DMS 273 (cell line): ENCODE measurements around the gene MS4A15.
"Not testable (repeated sequence)": the region's sequence is repeated elsewhere in the genome, so short reads cannot be mapped to it uniquely, and the experiment has no call there.

Source experiments
- DNase-seq: peaks from one replicate; lab custom pipeline; 2025; ENCODE audit not compliant: unreplicated experiment; lab: John Stamatoyannopoulos, UW

MS4A15 gene, protein sequence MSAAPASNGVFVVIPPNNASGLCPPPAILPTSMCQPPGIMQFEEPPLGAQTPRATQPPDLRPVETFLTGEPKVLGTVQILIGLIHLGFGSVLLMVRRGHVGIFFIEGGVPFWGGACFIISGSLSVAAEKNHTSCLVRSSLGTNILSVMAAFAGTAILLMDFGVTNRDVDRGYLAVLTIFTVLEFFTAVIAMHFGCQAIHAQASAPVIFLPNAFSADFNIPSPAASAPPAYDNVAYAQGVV

DNA sequence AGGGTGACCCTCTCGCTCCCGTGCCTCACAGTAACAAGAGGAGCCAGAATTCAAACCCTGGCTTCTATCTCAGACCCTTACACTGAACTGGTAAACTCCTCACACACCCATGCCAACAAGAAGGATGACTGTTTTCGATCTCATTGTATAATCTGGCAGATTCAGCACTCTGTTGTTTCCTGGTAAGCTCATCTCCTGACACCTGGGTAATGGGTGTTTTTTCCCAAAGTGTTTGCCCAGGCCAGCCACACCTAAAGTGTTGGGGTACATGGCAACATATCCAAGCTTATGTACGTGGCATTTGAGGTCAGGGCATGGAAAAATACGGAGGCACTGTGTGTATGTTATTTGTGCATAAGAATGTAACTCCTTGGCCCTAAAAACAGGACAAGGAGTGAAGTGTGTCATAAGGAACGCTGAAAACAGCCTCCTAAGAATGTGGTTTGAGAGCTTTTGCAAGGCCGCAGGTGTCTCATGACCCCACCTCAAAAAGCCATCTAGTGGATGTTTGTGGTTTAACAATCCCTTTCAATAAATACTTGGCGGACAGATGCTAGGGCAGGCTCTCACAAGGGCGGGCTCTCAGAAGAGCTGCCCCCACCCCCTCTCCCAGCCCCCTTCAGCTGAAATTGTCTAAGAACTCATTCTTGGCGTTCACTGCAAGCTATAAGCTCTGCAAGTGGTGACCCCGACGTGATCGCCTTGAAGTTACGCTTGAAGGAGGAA is at the start of gene MS4A15:
TSS of gene MS4A15 (plus strand) at position 561 of the 726 bp plus-strand sequence. CDS start 6,867 bp downstream, outside the sequence.
- DNase-seq = peak; percentile 70

DNA sequence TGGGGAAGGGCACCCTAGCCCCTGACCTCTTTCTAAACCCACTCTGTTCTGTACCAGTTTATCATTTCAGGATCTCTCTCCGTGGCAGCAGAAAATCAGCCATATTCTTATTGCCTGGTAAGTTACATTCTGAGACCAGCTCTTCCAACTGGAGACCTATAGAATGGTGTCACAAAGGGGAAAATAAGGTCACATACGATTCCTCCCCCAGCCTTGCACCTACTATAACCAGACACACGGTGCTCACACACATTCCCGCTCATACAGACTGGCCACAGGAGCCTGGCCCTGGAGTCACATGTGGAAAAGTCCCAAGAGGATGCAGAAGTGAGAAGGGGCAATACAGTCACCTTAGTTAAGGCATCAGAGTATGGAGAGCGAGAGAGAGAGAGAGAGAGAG is 49.7 kb upstream of the MS4A15 start:
- DNase-seq = no peak

DNA sequence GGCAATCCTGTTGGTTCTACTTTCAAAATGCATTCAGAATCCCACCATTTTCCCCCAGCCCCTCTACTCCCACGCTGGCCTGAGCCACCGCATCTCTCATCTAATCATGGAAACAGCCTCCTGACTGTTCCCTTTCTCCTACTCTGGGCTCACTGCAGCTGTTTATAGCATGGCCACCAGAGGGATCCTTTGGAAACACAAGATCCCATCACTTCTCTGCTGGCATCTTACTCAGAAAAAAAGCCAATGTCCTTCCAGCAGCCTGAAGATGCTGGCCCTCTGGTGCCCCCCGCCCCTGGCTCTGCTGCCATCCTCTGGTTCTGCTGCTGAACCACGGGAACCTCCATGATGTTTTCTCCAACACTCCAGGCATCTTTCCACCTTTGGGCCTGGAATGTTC is 46.2 kb upstream of the MS4A15 start:
- peak; percentile 17 for DNase-seq

DNA sequence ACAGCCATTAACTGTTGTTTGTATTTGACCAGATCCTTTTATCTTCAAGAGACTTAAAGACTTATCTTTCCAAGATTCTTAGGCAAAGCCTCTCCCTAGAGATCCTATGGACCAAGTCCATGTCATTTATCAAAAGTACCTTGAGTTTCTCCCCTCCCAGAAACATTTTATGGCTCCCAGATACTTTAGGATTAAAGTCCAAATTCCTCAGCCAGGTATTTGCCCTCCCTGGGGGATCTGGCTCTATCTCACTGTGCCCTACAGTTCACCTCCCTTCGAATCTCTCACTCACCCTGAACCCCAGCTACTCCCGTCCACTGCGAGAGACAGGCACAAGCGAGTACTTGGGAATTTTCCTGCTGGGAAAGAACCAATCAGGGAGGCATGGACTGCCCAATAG is 45.4 kb upstream of the MS4A15 start:
- DNase-seq = no peak

DNA sequence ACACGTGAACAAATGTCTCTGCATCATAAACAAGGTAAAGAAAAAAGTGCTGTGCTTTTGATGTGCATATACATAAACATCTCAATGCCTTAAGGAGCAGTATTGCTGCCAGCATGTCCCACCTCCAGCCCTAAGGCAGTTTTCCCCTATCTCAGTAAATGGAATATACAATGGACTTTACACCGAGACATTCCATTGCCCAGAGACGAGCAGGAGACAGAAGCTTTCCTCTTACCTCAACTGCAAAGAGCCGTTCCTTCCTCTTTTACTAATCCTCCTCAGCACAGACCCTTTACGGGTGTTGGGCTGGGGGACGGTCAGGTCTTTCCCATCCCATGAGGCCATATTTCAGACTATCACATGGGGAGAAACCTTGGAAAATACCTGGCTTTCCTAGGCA is 43.2 kb upstream of the MS4A15 start:
- DNase-seq = not testable (repeated sequence)

DNA sequence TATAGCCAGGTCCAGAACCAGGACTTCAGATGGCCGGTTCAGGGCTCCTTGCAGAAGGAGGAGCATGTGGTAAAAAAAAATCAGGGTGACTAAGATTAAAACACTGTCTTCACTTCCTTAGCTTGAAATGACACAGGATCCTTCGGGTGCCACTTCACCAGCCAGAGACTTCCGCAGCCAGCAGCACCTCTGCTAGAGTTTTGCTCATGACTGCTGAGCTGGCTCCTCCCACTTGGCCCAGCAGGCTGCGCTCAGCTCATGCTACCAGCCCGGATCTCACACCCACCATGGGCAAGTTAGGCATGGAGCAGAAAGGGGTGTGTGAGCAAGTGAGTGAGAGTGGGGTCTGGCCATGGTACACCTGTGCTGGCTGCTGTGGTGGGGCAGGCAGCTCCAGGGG is 38.7 kb upstream of the MS4A15 start:
- DNase-seq = no peak

DNA sequence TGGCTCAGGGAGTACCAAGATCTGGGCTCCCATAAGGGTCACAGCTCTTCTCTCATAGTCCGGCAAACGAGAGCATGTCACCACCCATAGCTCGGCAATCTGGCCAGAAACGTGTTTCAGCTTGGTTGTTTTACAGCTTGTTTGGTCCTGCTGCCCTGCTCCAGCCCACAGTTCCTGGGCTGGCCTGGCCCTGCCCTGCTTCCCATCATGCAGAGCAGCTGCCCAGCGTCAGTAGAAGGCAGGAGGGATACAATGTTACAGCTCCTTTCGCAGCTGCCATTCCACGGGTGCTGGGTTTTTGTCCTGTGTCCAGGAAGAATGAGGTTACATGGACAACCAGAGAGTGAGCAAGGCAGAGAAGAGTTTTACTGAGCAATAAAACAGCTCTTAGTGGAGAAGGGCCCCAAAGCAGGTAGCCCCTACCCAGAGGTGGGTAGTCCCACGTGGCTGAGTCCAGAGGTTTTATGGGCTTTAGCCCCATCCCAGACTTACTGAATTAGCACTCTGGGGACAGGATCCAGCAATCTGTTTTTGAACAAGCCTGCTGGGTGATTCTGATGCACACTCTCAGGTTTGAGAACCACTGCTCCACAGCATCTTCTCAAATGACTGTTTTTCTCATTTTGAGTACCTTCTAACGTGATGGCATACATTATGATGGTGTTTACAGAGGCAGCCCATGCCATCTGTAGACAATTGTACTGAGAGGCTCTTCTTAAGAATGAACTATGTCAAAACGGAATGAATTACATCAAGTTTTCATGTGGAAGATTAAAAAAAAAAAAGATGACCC is 37.9 kb upstream of the MS4A15 start:
- no peak for DNase-seq

DNA sequence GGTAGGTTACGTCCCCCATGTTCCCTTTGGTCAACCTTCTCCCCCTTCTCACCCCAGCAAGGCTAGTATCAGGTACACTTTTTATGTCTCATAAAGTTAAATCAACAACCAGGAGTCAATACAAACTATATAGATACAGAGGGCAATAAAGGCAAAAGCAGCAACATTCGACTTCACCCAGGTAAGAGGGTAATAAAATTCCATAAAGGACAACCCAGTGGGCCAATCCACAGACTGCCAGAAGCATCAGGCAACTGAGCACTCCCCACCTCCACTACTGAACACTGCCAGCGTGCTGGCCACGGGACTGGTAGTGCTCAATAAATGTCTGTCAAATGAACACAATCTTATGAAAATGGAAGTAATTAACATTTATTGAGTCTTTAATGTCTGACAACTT is 37.3 kb upstream of the MS4A15 start:
- DNase-seq = no peak

DNA sequence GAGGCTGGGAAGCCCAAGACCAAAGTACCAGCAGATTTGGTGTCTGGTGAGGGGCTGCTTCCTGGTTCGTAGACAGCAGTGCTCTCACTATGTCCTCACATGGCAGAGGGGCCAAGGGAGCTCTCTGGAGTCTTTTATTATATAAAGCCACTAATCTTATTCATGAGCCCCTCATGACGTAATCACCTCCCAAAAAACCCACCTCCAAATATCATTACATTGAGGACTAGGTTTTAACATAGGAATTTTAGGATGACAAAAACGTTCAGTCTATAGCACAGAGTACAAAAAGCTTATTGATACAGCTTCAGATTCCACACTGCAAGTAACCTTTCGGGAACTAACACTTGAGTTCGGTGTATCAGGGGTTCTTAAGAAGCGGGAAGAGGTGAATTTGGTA is 36.2 kb upstream of the MS4A15 start:
- DNase-seq = no peak

DNA sequence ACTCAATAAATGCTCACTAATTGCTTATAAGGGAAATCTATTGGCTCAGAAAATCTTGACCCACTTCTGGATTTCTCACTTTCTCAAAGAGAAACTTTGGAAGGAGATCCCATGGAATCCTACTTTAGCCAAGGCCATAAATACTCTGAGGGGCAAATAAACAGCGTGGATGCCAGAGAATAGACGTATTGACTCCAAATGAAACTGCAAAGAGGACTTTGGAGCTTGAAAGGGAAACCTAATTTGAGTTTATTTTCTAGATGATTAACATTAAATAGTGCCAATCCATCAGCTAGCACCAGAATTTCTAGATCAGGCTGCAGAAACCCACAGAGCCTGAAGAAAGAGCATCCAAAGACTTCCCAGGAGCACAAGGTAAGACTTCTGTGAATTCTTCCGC is 32.2 kb upstream of the MS4A15 start, which contains the start of gene MS4A18:
TSS of gene MS4A18 (plus strand) at position 301 of the 400 bp plus-strand sequence.
- DNase-seq = no peak

DNA sequence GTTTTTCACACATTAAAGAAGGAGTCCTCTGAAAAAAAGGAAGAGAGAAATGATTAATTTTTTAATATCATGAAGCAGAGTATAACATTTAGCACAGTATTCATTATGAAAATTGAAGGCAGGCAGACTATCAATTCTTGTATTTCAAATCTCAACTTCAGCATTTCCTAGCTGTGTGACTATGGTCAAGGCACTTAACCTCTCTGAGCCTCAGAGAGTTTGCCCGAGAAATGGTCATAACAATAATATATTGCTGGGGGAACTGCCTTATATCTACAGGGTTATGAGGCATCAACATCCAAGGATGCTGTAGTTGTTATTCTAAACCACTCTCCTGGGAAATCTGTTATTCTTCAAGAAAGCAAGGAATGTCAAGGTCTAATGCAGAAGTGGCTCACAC is 31.1 kb upstream of the MS4A15 start:
- no peak for DNase-seq

DNA sequence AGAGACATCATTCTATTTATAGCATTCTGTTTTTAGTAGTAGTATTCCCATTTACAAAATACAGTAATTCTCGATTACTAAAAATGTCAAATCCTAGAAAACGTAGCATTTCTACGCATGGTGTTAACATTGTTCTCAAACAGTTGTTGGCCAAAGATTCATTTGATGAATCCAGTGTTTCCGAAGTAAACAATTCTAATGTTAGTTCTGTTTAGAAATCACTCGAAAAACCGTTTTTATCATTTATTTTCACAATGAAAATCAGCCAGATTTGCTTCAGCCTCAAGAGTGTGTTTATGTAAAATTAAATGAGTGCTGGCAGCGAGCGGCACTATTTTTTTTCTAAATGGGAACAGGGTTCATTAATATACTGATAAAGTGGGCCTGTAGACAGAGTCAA is 25.1 kb upstream of the MS4A15 start:
- DNase-seq = no peak

DNA sequence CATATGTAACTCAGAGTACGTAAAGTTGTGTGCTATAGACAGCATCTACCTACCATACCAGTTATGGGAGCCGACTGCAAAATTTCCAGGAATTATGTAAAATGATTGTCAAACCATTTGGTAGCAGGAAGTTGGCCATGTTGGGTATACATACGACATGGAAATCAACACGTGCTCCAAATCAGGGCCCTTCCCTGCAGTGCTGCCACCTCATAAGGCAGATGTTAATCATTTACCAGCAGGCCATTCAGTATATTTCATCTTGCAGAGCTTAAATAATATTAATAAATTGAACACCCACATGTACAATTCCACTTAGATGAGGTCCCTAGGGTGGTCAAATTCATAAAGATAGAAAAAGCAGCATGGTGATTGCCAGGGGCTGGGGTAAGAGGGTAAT is 22.4 kb upstream of the MS4A15 start:
- DNase-seq = no peak

DNA sequence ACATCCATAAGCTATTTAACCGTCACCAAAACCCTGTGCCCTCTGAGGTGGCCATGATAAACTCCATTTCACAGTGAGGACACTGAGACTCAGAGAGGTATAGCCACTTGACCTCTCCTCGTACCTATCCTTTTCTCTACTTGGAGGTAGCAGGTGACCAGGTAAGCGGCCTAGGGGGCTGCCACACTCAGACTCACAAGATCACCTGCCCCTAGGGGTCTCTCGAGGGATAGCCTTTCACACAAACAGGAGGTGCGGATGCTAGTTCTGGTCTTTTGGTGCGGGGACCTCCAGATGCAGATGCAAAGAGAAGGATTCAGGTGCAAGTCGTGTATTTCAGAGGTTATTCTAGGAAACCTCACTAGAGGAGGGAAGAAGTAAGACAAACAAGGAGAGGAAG is 17.6 kb upstream of the MS4A15 start:
- DNase-seq = no peak

DNA sequence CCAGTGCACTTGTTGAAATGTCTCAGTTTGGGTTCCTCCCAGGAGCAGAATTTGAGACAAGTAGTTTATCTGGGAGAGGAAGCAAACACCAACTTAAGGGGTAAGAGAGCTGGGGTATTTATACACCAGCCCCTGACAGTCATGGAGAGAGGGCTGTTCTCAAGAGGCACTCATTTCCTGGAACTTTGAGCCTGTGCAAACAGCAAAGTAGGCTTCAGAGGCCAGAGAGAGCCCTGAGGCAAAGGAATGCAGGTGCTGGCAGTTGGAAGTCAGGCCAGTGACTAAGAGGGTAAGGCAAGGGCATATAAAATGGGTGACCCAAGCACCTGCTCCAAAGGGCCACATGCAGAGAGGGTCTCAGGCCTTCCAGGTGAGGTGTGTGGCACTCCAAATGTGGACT is 16.1 kb upstream of the MS4A15 start:
- DNase-seq = no peak

DNA sequence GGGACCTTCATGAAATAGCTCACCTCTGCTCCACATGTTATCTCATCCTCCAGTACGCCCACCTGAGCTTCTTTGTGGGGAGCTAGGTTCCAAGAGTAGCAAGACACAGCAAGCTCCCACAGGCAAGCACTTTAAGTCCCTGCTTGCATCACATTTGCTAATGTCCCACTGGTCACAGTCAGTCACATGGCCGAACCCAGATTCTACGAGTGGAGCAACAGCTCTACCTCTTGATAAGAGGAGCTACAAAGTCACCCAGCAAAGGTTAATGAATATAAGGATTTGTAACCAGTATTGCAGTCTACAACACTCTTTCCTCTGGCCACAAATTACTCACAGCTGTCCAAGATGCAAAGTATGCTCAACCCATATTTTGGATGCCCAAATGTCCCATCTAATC is 15.2 kb upstream of the MS4A15 start:
- DNase-seq = no peak

DNA sequence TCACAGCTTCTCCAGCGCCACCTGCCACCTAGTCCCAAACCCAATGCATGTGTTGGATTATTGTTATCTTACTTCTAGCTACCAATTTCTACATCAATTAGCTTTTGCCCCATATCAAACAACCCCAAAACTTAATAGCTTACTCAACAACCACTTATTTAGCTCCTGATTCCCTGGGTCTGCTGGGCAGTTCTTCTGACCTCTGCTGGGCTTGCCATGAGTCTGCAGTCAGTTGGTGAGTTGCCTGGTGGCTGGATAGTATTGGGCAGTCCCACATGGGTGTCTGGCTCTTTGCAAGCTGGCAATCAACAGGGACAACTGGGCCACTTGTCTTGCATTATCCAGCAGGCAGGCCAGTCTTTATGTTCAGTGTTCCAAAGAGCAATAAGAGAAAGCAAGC is 13.6 kb upstream of the MS4A15 start:
- no peak for DNase-seq

DNA sequence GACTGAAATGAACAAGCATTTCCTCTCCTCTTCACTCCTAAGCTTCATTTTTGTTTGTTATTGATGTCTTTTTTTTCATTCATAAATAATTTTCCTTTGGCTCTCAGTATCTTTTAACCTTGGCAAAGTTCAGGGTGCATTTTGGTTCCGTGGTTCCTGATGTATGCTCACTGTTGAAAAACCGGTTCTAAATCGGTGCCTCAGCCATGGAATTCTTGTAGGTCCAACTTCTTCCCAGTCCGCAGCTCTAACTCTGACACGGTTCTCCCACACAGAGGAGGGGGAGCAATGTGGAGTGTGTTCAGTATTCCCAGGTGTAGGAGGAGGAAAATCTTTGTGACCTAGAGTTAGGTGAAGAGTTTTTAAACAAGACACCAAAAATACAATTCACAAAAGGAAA is 12.6 kb upstream of the MS4A15 start:
- no peak for DNase-seq

DNA sequence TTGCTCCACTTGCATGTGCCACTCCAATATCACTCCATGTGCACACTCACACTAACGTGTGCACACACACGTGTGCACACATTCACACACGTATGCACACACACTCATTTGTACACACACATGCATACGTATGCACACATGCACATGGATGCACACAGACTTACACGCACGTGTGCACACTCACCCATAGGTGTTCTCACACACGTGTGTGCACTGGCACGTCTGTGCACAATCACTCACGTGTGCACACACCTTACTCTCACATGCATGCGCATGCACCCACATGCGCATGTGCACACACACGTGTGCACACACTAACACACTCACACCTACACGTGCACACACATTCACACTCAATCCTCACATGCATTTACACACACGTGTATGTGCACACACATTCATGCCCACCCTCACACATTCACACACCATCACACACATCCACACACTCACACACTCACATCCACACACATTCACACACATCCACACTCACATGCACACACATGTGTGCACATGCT is 9.3 kb upstream of the MS4A15 start:
- no peak for DNase-seq

DNA sequence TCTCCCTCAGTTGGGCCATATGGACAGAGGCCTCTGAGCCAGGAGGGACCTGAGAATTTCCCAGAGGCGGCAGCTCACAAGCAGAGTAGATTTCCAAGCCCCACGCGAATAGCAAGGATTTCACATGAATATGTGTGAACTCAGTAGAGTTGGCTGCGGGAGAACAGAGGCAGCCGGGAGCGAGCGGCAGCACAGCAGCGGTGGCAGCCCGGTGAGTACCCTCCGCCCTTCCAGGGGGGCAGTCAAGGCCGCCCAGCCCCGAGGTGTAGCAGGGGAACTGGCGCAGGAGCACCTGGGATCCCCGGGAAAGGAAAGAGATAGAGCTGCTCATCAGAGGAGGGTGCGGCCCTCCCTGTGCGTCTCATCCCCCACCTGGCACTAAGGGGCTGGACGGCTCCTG is 8.4 kb upstream of the MS4A15 start:
- no peak for DNase-seq

DNA sequence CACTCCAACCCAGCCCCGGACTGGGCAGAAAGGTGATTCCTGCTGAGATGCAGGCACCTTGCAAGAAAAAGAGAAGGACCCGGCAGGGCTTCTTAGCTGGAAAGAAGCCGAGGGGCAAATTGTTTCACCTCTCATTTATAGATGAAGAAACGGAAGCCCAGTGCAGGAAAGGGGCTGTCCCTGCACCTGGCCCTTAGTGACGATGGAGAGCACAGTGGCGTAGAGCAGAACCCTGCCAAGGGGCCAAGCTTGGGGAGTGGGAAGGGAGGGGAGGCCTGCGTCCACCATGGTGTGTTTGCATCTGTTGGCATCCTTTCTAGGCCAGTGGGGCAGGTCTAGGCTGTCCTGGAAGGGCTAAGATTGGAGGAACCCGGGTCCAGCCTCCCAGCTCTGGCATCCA is 7.8 kb upstream of the MS4A15 start:
- no peak for DNase-seq

DNA sequence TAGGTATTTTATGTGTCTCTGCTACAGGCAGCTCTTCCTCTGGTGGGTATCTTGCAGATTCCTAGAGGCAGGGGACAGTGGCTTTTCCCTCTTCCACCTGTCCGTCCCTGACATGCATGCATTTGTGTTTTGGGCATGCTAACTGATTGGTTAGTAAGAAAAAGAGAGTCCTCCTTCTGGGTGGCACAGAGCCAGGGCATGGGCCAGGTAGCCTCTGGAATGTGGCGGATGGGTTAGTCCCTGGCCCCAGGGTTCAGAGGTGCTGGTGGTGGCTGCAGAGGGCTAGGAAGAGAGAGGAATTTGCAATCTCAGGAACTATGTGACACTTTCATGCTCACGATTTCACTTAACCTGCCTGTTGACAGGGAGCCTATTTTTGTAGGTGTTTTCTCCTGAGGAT is 5.8 kb upstream of the MS4A15 start:
- DNase-seq = no peak
